Measurements from ENCODE around the gene TRAM2.

Gene TRAM2

GRCh38 chr6:52546192-52546591 lies 30.7 kb downstream of the TRAM2 start:
- DNase-seq (ENCODE audit: low read depth in 2 of 2), result no peak

GRCh38 chr6:52545406-52546119 lies 31.3 kb downstream of the TRAM2 start:
- no peak for DNase-seq (ENCODE audit: low read depth in 2 of 2)

GRCh38 chr6:52544602-52545405 lies 32.1 kb downstream of the TRAM2 start:
- no peak for DNase-seq (ENCODE audit: low read depth in 2 of 2)

- DNase-seq (ENCODE audit: low read depth in 2 of 2), result no peak
Observed at GRCh38 chr6:52543729-52544601, 32.9 kb downstream of the TRAM2 start.

GRCh38 chr6:52543262-52543661 lies 33.6 kb downstream of the TRAM2 start:
- DNase-seq (ENCODE audit: low read depth in 2 of 2), result no peak

GRCh38 chr6:52541135-52541534 lies 35.7 kb downstream of the TRAM2 start:
- no peak for DNase-seq (ENCODE audit: low read depth in 2 of 2)

GRCh38 chr6:52540286-52540902 lies 36.5 kb downstream of the TRAM2 start:
- DNase-seq (ENCODE audit: low read depth in 2 of 2), result no peak

GRCh38 chr6:52539607-52540006 lies 37.3 kb downstream of the TRAM2 start:
- no peak for DNase-seq (ENCODE audit: low read depth in 2 of 2)

- no peak for DNase-seq (ENCODE audit: low read depth in 2 of 2)
Observed at GRCh38 chr6:52538901-52539354, 37.9 kb downstream of the TRAM2 start.

- DNase-seq (ENCODE audit: low read depth in 2 of 2), result no peak
Observed at GRCh38 chr6:52538252-52538900, 38.5 kb downstream of the TRAM2 start.

- no peak for DNase-seq (ENCODE audit: low read depth in 2 of 2)
Observed at GRCh38 chr6:52537001-52537753, 39.7 kb downstream of the TRAM2 start.

GRCh38 chr6:52536424-52536916 lies 40.4 kb downstream of the TRAM2 start:
- no peak for DNase-seq (ENCODE audit: low read depth in 2 of 2)

- DNase-seq (ENCODE audit: low read depth in 2 of 2), result no peak
Observed at GRCh38 chr6:52535711-52536423, 41.0 kb downstream of the TRAM2 start.

GRCh38 chr6:52534966-52535390 lies 41.9 kb downstream of the TRAM2 start:
- DNase-seq (ENCODE audit: low read depth in 2 of 2), result peak; percentile 28 to 42

GRCh38 chr6:52534363-52534762 lies 42.5 kb downstream of the TRAM2 start:
- no peak for DNase-seq (ENCODE audit: low read depth in 2 of 2)

- DNase-seq (ENCODE audit: low read depth in 2 of 2), result no peak
Observed at GRCh38 chr6:52533491-52533890, 43.4 kb downstream of the TRAM2 start.

GRCh38 chr6:52532457-52532856 lies 44.4 kb downstream of the TRAM2 start:
- no peak for DNase-seq (ENCODE audit: low read depth in 2 of 2)

- DNase-seq (ENCODE audit: low read depth in 2 of 2), result no peak
Observed at GRCh38 chr6:52531834-52532233, 45.0 kb downstream of the TRAM2 start.

GRCh38 chr6:52531396-52531795 lies 45.5 kb downstream of the TRAM2 start:
- DNase-seq (ENCODE audit: low read depth in 2 of 2), result no peak

- no peak for DNase-seq (ENCODE audit: low read depth in 2 of 2)
Observed at GRCh38 chr6:52530351-52530750, 46.5 kb downstream of the TRAM2 start.
